GM23248 (cell line): ENCODE measurements around the gene TIGD1.

ENCODE experiments used
- EZH2 ChIP-seq: fragments of 200-600 bp; sonication (generic); IDR thresholded peaks from 2 replicates; pipeline ENCODE4 v1.6.1; 2018; ENCODE audit warnings: antibody characterized with exemption, mild to moderate bottlenecking; ENCODE audit not compliant: insufficient read depth, poor library complexity, severe bottlenecking
- EZH2phosphoT487 ChIP-seq: fragments of 200-600 bp; sonication (generic); IDR thresholded peaks from 2 replicates; pipeline ENCODE4 v1.6.1; 2018; ENCODE audit warnings: antibody characterized with exemption, moderate library complexity, mild to moderate bottlenecking, low read depth; ENCODE audit not compliant: insufficient read depth

GRCh38 chr2:232518844-232519243 is 31.5 kb downstream of the TIGD1 start:
- no peak for TF ChIP-seq EZH2phosphoT487
- no peak for TF ChIP-seq EZH2
